SK-N-SH treated with all-trans-retinoic acid at 6 μM for 48 hours (cell line): Measurements from ENCODE around the gene CDK6.

Experiments used
- ATAC-seq: fragments of 200-7000 bp; cut with Tn5 transposase; 3 replicates; pipeline ENCODE4 v1.9.1; 2020; ENCODE audit warnings: mild to moderate bottlenecking, moderate library complexity
- ARNTL ChIP-seq: fragments of 450-650 bp; formaldehyde crosslinking; IDR thresholded peaks from 2 replicates; pipeline ENCODE4 v1.5.0; 2020; ENCODE audit warnings: low read depth, mild to moderate bottlenecking, moderate library complexity, borderline replicate concordance
- BACH2 ChIP-seq: fragments of 250-450 bp; sonication (Bioruptor Pico); IDR thresholded peaks from 2 replicates; pipeline ENCODE4 v1.9.0; 2021; ENCODE audit warnings: mild to moderate bottlenecking, borderline replicate concordance
- CREB5 ChIP-seq: fragments of 250-450 bp; sonication (Bioruptor Pico); IDR thresholded peaks from 2 replicates; pipeline ENCODE4 v1.5.1; 2020; ENCODE audit warnings: low read depth, mild to moderate bottlenecking, moderate library complexity
- CSDC2 ChIP-seq: fragments of 250-450 bp; sonication (Bioruptor Pico); IDR thresholded peaks from 2 replicates; pipeline ENCODE4 v1.5.0; 2020; ENCODE audit warnings: mild to moderate bottlenecking, moderate library complexity
- ESRRG ChIP-seq: fragments of 250-450 bp; sonication (Bioruptor Pico); IDR thresholded peaks from 2 replicates; pipeline ENCODE4 v1.6.1; 2021; ENCODE audit warnings: mild to moderate bottlenecking
- GLIS3 ChIP-seq: fragments of 250-450 bp; sonication (Bioruptor Pico); IDR thresholded peaks from 2 replicates; pipeline ENCODE4 v1.5.0; 2020; ENCODE audit warnings: mild to moderate bottlenecking, moderate library complexity
- OSR1 ChIP-seq: fragments of 250-450 bp; sonication (Bioruptor Pico); IDR thresholded peaks from 2 replicates; pipeline ENCODE4 v1.8.0; 2022; ENCODE audit warnings: moderate library complexity, mild to moderate bottlenecking, inconsistent platforms
- SNAI2 ChIP-seq: fragments of 250-450 bp; sonication (Bioruptor Pico); IDR thresholded peaks from 2 replicates; pipeline ENCODE4 v1.5.0; 2020; ENCODE audit warnings: mild to moderate bottlenecking, moderate library complexity
- TCF4 ChIP-seq: fragments of 250-450 bp; sonication (Bioruptor Pico); IDR thresholded peaks from 2 replicates; pipeline ENCODE4 v1.8.0; 2021; ENCODE audit warnings: mild to moderate bottlenecking, moderate library complexity, borderline replicate concordance
- TOX ChIP-seq: fragments of 250-450 bp; sonication (Bioruptor Pico); IDR thresholded peaks from 2 replicates; pipeline ENCODE4 v1.8.0; 2021; ENCODE audit warnings: mild to moderate bottlenecking, moderate library complexity, borderline replicate concordance
- TSHZ2 ChIP-seq: fragments of 250-450 bp; sonication (Bioruptor Pico); IDR thresholded peaks from 2 replicates; pipeline ENCODE4 v1.5.0; 2020; ENCODE audit warnings: mild to moderate bottlenecking, moderate library complexity
- ZC3H10 ChIP-seq: fragments of 250-450 bp; sonication (Bioruptor Pico); IDR thresholded peaks from 2 replicates; pipeline ENCODE4 v1.5.1; 2021; ENCODE audit warnings: mild to moderate bottlenecking, moderate library complexity
- ZFP3 ChIP-seq: fragments of 250-450 bp; sonication (Bioruptor Pico); IDR thresholded peaks from 2 replicates; pipeline ENCODE4 v1.5.0; 2020; ENCODE audit warnings: mild to moderate bottlenecking, moderate library complexity
- ZFP30 ChIP-seq: fragments of 450-650 bp; formaldehyde crosslinking; IDR thresholded peaks from 2 replicates; pipeline ENCODE4 v1.5.0; 2022; ENCODE audit warnings: mild to moderate bottlenecking, moderate library complexity
- ZNF565 ChIP-seq: fragments of 450-650 bp; formaldehyde crosslinking; conservative IDR thresholded peaks from 2 replicates; pipeline ENCODE4 v1.5.0; 2020; ENCODE audit warnings: low read depth, mild to moderate bottlenecking, moderate library complexity
- ZNF70 ChIP-seq: fragments of 450-650 bp; formaldehyde crosslinking; IDR thresholded peaks from 2 replicates; pipeline ENCODE4 v1.5.0; 2020; ENCODE audit warnings: mild to moderate bottlenecking, moderate library complexity
- TF ChIP-seq, protein P1 (sequence below): fragments of 250-450 bp; sonication (Bioruptor Pico); IDR thresholded peaks from 2 replicates; pipeline ENCODE4 v1.5.1; 2021; ENCODE audit warnings: mild to moderate bottlenecking, moderate library complexity
- TF ChIP-seq, protein P2 (sequence below): fragments of 250-450 bp; sonication (Bioruptor Pico); IDR thresholded peaks from 2 replicates; pipeline ENCODE4 v1.8.0; 2020; ENCODE audit warnings: mild to moderate bottlenecking, moderate library complexity, borderline replicate concordance
- TF ChIP-seq, protein P3 (sequence below): fragments of 250-450 bp; sonication (Bioruptor Pico); IDR thresholded peaks from 2 replicates; pipeline ENCODE4 v1.8.0; 2021; ENCODE audit warnings: low read depth, mild to moderate bottlenecking, moderate library complexity, borderline replicate concordance

Gene CDK6

GRCh38 chr7:92736870-92737269 lies 99.5 kb downstream of the CDK6 start:
- TF ChIP-seq CSDC2 (CRISPR knock-in tag) (no peak), ZNF565 (no peak), ZNF70 (CRISPR knock-in tag) (no peak), OSR1 (CRISPR knock-in tag) (no peak), TCF4 (no peak), GLIS3 (no peak), ZFP3 (CRISPR knock-in tag) (no peak), ZC3H10 (CRISPR knock-in tag) (no peak), BACH2 (no peak), CREB5 (CRISPR knock-in tag) (no peak), TOX (CRISPR knock-in tag) (no peak), ESRRG (CRISPR knock-in tag) (no peak), ARNTL (CRISPR knock-in tag) (no peak), TSHZ2 (CRISPR knock-in tag) (no peak)
- TF ChIP-seq, protein P1, sequence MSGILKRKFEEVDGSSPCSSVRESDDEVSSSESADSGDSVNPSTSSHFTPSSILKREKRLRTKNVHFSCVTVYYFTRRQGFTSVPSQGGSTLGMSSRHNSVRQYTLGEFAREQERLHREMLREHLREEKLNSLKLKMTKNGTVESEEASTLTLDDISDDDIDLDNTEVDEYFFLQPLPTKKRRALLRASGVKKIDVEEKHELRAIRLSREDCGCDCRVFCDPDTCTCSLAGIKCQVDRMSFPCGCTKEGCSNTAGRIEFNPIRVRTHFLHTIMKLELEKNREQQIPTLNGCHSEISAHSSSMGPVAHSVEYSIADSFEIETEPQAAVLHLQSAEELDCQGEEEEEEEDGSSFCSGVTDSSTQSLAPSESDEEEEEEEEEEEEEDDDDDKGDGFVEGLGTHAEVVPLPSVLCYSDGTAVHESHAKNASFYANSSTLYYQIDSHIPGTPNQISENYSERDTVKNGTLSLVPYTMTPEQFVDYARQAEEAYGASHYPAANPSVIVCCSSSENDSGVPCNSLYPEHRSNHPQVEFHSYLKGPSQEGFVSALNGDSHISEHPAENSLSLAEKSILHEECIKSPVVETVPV (CRISPR knock-in tag): no peak
- TF ChIP-seq, protein P2, sequence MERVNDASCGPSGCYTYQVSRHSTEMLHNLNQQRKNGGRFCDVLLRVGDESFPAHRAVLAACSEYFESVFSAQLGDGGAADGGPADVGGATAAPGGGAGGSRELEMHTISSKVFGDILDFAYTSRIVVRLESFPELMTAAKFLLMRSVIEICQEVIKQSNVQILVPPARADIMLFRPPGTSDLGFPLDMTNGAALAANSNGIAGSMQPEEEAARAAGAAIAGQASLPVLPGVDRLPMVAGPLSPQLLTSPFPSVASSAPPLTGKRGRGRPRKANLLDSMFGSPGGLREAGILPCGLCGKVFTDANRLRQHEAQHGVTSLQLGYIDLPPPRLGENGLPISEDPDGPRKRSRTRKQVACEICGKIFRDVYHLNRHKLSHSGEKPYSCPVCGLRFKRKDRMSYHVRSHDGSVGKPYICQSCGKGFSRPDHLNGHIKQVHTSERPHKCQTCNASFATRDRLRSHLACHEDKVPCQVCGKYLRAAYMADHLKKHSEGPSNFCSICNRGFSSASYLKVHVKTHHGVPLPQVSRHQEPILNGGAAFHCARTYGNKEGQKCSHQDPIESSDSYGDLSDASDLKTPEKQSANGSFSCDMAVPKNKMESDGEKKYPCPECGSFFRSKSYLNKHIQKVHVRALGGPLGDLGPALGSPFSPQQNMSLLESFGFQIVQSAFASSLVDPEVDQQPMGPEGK (CRISPR knock-in tag): no peak
- TF ChIP-seq, protein P3, sequence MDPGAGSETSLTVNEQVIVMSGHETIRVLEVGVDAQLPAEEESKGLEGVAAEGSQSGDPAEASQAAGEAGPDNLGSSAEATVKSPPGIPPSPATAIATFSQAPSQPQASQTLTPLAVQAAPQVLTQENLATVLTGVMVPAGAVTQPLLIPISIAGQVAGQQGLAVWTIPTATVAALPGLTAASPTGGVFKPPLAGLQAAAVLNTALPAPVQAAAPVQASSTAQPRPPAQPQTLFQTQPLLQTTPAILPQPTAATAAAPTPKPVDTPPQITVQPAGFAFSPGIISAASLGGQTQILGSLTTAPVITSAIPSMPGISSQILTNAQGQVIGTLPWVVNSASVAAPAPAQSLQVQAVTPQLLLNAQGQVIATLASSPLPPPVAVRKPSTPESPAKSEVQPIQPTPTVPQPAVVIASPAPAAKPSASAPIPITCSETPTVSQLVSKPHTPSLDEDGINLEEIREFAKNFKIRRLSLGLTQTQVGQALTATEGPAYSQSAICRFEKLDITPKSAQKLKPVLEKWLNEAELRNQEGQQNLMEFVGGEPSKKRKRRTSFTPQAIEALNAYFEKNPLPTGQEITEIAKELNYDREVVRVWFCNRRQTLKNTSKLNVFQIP (CRISPR knock-in tag): no peak
- ATAC-seq: no peak

- peak; percentile 25 for ATAC-seq
These were observed 100.7 kb downstream of the CDK6 start for GRCh38 chr7:92735707-92736106.

More at GRCh38 chr7:92735707-92736106, 100.7 kb downstream of the CDK6 start:
- no peak for TF ChIP-seq SNAI2 (CRISPR knock-in tag)
- no peak for TF ChIP-seq ZC3H10 (CRISPR knock-in tag)
- TF ChIP-seq ZNF565: no peak
- TF ChIP-seq GLIS3: no peak
- no peak for TF ChIP-seq ZFP3 (CRISPR knock-in tag)
- TF ChIP-seq BACH2: no peak
- TF ChIP-seq, protein P2 (CRISPR knock-in tag): no peak
- TF ChIP-seq ZFP30: no peak
